Chondrocyte (in vitro differentiated cells): ENCODE data around the gene RGP1. TPM values are rescaled to one million over a fixed set of nuclear protein-coding genes. Genes with fewer than 3 reads are reported as not detected.

Experiments used
- DNase-seq: peaks from one replicate; pipeline ENCODE4 v3.0.0; 2021; ENCODE audit warnings: mixed read lengths, low spot score
- H3K27ac Mint-ChIP-seq: one replicate; pipeline ENCODE4 v1.8.0; 2021; ENCODE audit warnings: mild to moderate bottlenecking, moderate library complexity, mixed read lengths; ENCODE audit not compliant: unreplicated experiment
- H3K27me3 Mint-ChIP-seq: 2 replicates; pipeline ENCODE4 v1.8.0; 2021; ENCODE audit warnings: low read depth, mixed read lengths
- H3K36me3 Mint-ChIP-seq: 2 replicates; pipeline ENCODE4 v1.8.0; 2021; ENCODE audit warnings: low read depth, mixed read lengths
- H3K4me1 Mint-ChIP-seq: 2 replicates; pipeline ENCODE4 v1.8.0; 2021; ENCODE audit warnings: low read depth, mild to moderate bottlenecking, mixed read lengths
- H3K4me3 Mint-ChIP-seq: one replicate; pipeline ENCODE4 v1.8.0; 2021; ENCODE audit warnings: mild to moderate bottlenecking, moderate library complexity, mixed read lengths; ENCODE audit not compliant: unreplicated experiment
- H3K9me3 Mint-ChIP-seq: 2 replicates; pipeline ENCODE4 v1.8.0; 2021; ENCODE audit warnings: low read depth, mixed read lengths
- CTCF ChIP-seq: fragments of 200-600 bp; sonication (generic); IDR thresholded peaks from 2 replicates; pipeline ENCODE4 v1.5.0; 2021; ENCODE audit warnings: antibody characterized with exemption, mild to moderate bottlenecking, moderate library complexity
- total RNA-seq: library from RNA; stranded (reverse); gene quantifications from 3 replicates; pipeline ENCODE4 v1.2.1, GENCODE V29; 2021

RGP1 gene
- total RNA-seq, 1 donor from 2014 or later = 27.7 TPM

DNA sequence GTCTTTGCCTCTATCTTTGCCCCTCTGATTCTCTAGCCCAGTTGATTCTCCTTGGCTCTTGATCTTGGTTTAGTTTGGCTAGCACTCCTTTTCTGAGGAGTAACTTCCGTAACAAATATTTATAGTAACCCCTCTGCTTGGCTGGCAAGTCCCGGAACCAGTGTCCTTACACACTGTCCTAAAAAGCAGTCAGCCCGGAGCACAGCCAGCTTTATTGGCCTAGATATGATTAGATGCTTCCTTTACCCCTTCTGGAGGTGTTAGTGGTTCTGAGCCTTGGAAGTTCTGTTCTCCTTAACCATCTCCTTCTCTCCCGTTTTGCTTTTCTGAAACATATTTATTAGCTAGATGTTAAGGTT is 22.0 kb downstream of the RGP1 start:
- TF ChIP-seq CTCF = no peak
- H3K4me1 Mint-ChIP-seq = no peaks in the 10 kb centered on the region
- H3K9me3 Mint-ChIP-seq = no peaks in the 10 kb centered on the region
- H3K27ac Mint-ChIP-seq = no peak overlapping the region
- no peak for DNase-seq
- no peak overlapping the region for H3K4me3 Mint-ChIP-seq
- no peaks in the 10 kb centered on the region for H3K27me3 Mint-ChIP-seq
- no peaks in the 10 kb centered on the region for H3K36me3 Mint-ChIP-seq

GRCh38 chr9:35771534-35771933 is 22.4 kb downstream of the RGP1 start:
- Mint-ChIP-seq H3K9me3 (no peaks in the 10 kb centered on the region), H3K4me1 (no peaks in the 10 kb centered on the region), H3K4me3 (no peak overlapping the region), H3K27ac (no peak overlapping the region), H3K27me3 (no peaks in the 10 kb centered on the region), H3K36me3 (no peaks in the 10 kb centered on the region)
- no peak for DNase-seq
- TF ChIP-seq CTCF = no peak

DNA sequence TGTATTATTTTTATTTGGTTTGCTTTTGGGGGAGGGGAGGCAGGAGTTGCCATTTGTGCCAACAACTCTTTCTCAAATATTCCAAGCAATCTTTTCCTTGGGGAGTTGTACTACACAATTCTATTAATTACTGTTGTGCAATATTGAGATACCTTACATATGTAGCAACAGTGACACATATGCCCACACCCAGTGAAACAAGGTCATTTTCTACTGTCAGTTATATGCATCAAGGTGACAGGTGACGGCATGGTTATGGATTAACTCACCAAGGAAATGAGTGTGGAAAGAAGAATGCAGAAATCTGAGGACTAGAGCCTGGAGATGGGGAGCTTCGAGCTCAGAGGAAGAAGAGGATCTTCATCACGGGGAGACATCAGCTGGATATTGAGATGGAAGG is 22.9 kb downstream of the RGP1 start:
- Mint-ChIP-seq H3K27me3 (no peaks in the 10 kb centered on the region), H3K9me3 (no peaks in the 10 kb centered on the region), H3K4me1 (no peaks in the 10 kb centered on the region), H3K27ac (no peak overlapping the region), H3K4me3 (no peak overlapping the region), H3K36me3 (no peaks in the 10 kb centered on the region)
- no peak for DNase-seq
- no peak for TF ChIP-seq CTCF

- DNase-seq = no peak
- H3K27me3 Mint-ChIP-seq = peaks cover 10% of the 10 kb centered on the region
- H3K36me3 Mint-ChIP-seq = no peaks in the 10 kb centered on the region
- TF ChIP-seq CTCF = no peak
- H3K9me3 Mint-ChIP-seq = no peaks in the 10 kb centered on the region
- H3K4me1 Mint-ChIP-seq = no peaks in the 10 kb centered on the region
- no peak overlapping the region for H3K27ac Mint-ChIP-seq
- no peak overlapping the region for H3K4me3 Mint-ChIP-seq
Measured at GRCh38 chr9:35774907-35775635, 26.0 kb downstream of the RGP1 start.

DNA sequence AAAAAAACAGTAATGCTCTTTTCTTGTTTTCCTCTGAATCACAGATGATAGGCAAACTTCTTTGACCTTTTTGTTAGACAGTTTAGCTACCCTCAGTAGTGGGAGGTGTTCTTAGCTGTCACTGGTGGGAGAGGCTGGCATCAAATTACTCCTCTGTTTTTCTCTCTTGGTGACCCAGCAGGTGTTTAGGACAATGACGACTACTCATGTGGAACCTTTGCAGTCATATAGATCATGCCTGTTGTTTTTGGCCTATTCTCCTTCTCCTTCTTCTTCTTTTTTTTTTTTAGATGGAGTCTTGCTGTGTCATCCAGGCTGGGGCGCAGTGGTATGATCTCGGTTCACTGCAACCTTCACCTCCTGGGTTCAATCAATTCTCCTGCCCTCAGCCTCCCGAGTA is 26.9 kb downstream of the RGP1 start:
- no peak for TF ChIP-seq CTCF
- DNase-seq = no peak
- Mint-ChIP-seq H3K27ac (no peak overlapping the region), H3K4me3 (no peak overlapping the region), H3K4me1 (no peaks in the 10 kb centered on the region), H3K9me3 (no peaks in the 10 kb centered on the region), H3K36me3 (no peaks in the 10 kb centered on the region), H3K27me3 (peaks cover 14% of the 10 kb centered on the region)
